Kidney (tissue), 22 donors: ENCODE measurements around the gene OR14A16. TPM values are rescaled to one million over a fixed set of nuclear protein-coding genes. Genes with fewer than 3 reads are reported as not detected.

ENCODE experiments used
- DNase-seq, 5 donors: peaks; one replicate each; pipeline ENCODE4 v3.0.0-alpha.2; 2013 to 2020
- FAIRE-seq: peaks from 2 replicates; lab custom pipeline; 2012; peaks lifted over from hg19 to GRCh38; lab: Jason Lieb, UNC
- H3K27ac ChIP-seq, 2 donors: one replicate each; pipeline ENCODE4 v1.7.0; 2013; ENCODE audit warnings: low read depth in 2 of 2, low read length in 2 of 2, inconsistent platforms in 1 of 2
- H3K27me3 ChIP-seq: one replicate; pipeline ENCODE4 v1.7.1; 2013; ENCODE audit warnings: low read length, inconsistent platforms; ENCODE audit not compliant: control insufficient read depth, insufficient read depth
- H3K36me3 ChIP-seq, 3 donors: one replicate each; pipeline versions ENCODE4 v1.7.0 to v1.7.1; 2013; ENCODE audit warnings: low read length in 3 of 3, control low read depth in 1 of 3, inconsistent platforms in 1 of 3; ENCODE audit not compliant: insufficient read depth in 3 of 3, control insufficient read depth in 2 of 3
- H3K4me1 ChIP-seq, 3 donors: one replicate each; pipeline versions ENCODE4 v1.7.0 to v1.7.1; 2013; ENCODE audit warnings: low read length in 3 of 3, inconsistent platforms in 1 of 3, low read depth in 1 of 3; ENCODE audit not compliant: control insufficient read depth in 2 of 3, insufficient read depth in 2 of 3
- H3K4me3 ChIP-seq, 3 donors: one replicate each; pipeline versions ENCODE4 v1.7.0 to v1.8.1; 2013; ENCODE audit warnings: low read length in 3 of 3, control low read depth in 1 of 3, inconsistent platforms in 1 of 3
- H3K9ac ChIP-seq, 3 donors: one replicate each; pipeline versions ENCODE4 v1.7.0 to v1.7.1; 2013; ENCODE audit warnings: low read length in 3 of 3, control low read depth in 1 of 3, inconsistent platforms in 1 of 3
- H3K9me3 ChIP-seq, 3 donors: one replicate each; pipeline versions ENCODE4 v1.7.0 to v1.7.1; 2013; ENCODE audit warnings: low read length in 3 of 3, control low read depth in 1 of 3, inconsistent platforms in 1 of 3; ENCODE audit not compliant: control insufficient read depth in 2 of 3, insufficient read depth in 1 of 3
- CTCF ChIP-seq: IDR thresholded peaks from 3 replicates; pipeline ENCODE4 v1.5.1; 2012; ENCODE audit warnings: mild to moderate bottlenecking, moderate library complexity, borderline replicate concordance; ENCODE audit not compliant: insufficient read depth; ENCODE audit errors: extremely low read depth
- intact Hi-C: fragments of 100-400 bp; cut with DNase I; formaldehyde crosslinking; loops from one replicate; pipeline ENCODE4 v1.11.1; 2022
- long read RNA-seq, 10 donors: library from polyadenylated mRNA in 1 of 10; unstranded in 1 of 10; transcript quantifications; one replicate each; pipeline ENCODE4 v2.0.0 and lab custom pipeline, GENCODE V29; 2021 to 2026
- polyA plus RNA-seq: library from polyadenylated mRNA; stranded (reverse); fragments of 350-450 nt; fragmentation: Illumina TruSeq; extraction: RNeasy Lipid Tissue Mini Kit (QIAGEN cat#74804); gene quantifications from one replicate; pipeline ENCODE4 v1.2.3, GENCODE V29; 2014; ENCODE audit warnings: low read depth, low replicate concordance; ENCODE audit not compliant: insufficient read depth
- total RNA-seq: library from RNA; stranded (reverse); fragmentation: NEBNext Ultra II Directional; extraction: Animal tissue kit (Norgen Biotek cat#: 25700); gene quantifications from one replicate; pipeline ENCODE4 v1.2.1, GENCODE V29; 2021
- donor health status: control.
- donor health status: control.
- donor health status: control.
- donor health status: control.
- donor health status: control.
- donor health status: DM: yes; HTN: yes; CAD: no.
- donor health status: Normal renal cell carcinoma (clear cell type).

The OR14A16 gene, protein sequence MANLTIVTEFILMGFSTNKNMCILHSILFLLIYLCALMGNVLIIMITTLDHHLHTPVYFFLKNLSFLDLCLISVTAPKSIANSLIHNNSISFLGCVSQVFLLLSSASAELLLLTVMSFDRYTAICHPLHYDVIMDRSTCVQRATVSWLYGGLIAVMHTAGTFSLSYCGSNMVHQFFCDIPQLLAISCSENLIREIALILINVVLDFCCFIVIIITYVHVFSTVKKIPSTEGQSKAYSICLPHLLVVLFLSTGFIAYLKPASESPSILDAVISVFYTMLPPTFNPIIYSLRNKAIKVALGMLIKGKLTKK
- total RNA-seq (not detected), polyA plus RNA-seq (not detected)
- long read RNA-seq, donor 1 = 0 reads
- long read RNA-seq, donor 2 = 0 reads
- long read RNA-seq, donor 3 = 0 reads
- long read RNA-seq, donor 4 = 0 reads
- long read RNA-seq, donor 5 = 0 reads
- long read RNA-seq, donor 6 = 0 reads
- long read RNA-seq, donor 7 = 0 reads
- long read RNA-seq, donor 8 = 0 reads
- long read RNA-seq, donor 9 = 0 reads
- long read RNA-seq, donor 10 = 0 reads

DNA sequence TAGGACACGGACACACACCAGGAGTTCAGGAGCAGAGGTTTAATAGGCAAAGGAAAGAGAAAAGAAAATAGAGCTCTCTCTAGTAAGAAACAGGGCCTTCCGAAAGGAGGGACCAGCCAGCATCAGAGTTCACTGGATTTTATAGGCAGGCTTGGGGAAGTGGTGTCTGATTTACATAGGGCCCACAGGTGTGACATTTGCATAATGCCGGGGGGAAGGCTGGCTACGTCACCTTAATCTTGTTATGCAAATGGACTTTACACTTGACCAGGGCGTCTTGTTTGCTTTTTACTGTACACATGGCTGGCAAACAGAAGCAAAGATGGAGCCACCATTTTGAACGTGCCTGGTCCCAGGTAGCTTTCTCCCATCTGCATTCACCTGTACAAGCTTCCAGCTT lies at the start of gene OR14A16:
Gene OR14A16 (minus strand): TSS at position 97 of the 400 bp plus-strand sequence. CDS start 8,390 bp downstream, outside the sequence.
- DNase-seq (peak in 2 of 5 donors; percentile 5 to 8), FAIRE-seq (no peak)
- Histone ChIP-seq H3K27me3 (no peaks in the 10 kb centered on the region), H3K4me1 (no peaks in the 10 kb centered on the region), H3K36me3 (no peaks in the 10 kb centered on the region), H3K4me3 (no peak within 1 kb of the TSS), H3K27ac (no peak within 1 kb of the TSS), H3K9me3 (no peaks in the 10 kb centered on the region), H3K9ac (no peak within 1 kb of the TSS)
- no peak for TF ChIP-seq CTCF
- intact Hi-C loops = no loop called here

GRCh38 chr1:247865416-247865815 lies 41.5 kb upstream of the OR14A16 start:
- no peak for TF ChIP-seq CTCF
- Histone ChIP-seq H3K27me3 (no peaks in the 10 kb centered on the region), H3K36me3 (no peaks in the 10 kb centered on the region), H3K9me3 (no peaks in the 10 kb centered on the region), H3K4me3 (no peak overlapping the region), H3K4me1 (no peaks in the 10 kb centered on the region), H3K9ac (no peak overlapping the region), H3K27ac (no peak overlapping the region)
- DNase-seq (no peak), FAIRE-seq (no peak)
- intact Hi-C loops = no loop called here

- no peaks in the 10 kb centered on the region for H3K27me3 ChIP-seq
- no peak for TF ChIP-seq CTCF
- no peak for DNase-seq
- intact Hi-C loops = no loop called here
- no peak for FAIRE-seq
- H3K9ac ChIP-seq = no peak overlapping the region
- no peak overlapping the region for H3K27ac ChIP-seq
- no peaks in the 10 kb centered on the region for H3K36me3 ChIP-seq
- no peaks in the 10 kb centered on the region for H3K4me1 ChIP-seq
- H3K4me3 ChIP-seq = no peak overlapping the region
- no peaks in the 10 kb centered on the region for H3K9me3 ChIP-seq
Measured at GRCh38 chr1:247864644-247865043, 40.7 kb upstream of the OR14A16 start.
